Mesendoderm (in vitro differentiated cells): Measurements from ENCODE around the gene TRMT2A.

Experiments used
- DNase-seq: peaks from one replicate; pipeline ENCODE4 v3.0.0; 2013
- H2AK5ac ChIP-seq: 2 replicates; pipeline ENCODE4 v1.6.1; 2013; ENCODE audit warnings: low read length, inconsistent platforms
- H2BK120ac ChIP-seq: 2 replicates; pipeline ENCODE4 v1.6.1; 2013; ENCODE audit warnings: low read depth, mild to moderate bottlenecking, low read length, moderate library complexity, mixed read lengths
- H2BK15ac ChIP-seq: replicated peaks from 2 replicates; pipeline ENCODE4 v1.6.1; 2013; ENCODE audit warnings: low read depth, mild to moderate bottlenecking, moderate library complexity
- H2BK5ac ChIP-seq: 2 replicates; pipeline ENCODE4 v1.6.1; 2013; ENCODE audit warnings: low read length, inconsistent platforms
- H3K18ac ChIP-seq: 2 replicates; pipeline ENCODE4 v1.6.1; 2013; ENCODE audit warnings: mild to moderate bottlenecking, low read length, mixed read lengths
- H3K23ac ChIP-seq: one replicate; pipeline ENCODE4 v1.6.1; 2013; ENCODE audit warnings: low read length
- H3K27ac ChIP-seq: 2 replicates; pipeline ENCODE4 v1.5.1; 2013; ENCODE audit warnings: low read depth, mild to moderate bottlenecking, inconsistent platforms, low read length, moderate library complexity
- H3K27me3 ChIP-seq: 2 replicates; pipeline ENCODE4 v1.6.1; 2013; ENCODE audit warnings: low read length, control low read depth, mild to moderate bottlenecking, inconsistent platforms; ENCODE audit not compliant: insufficient read depth, poor library complexity
- H3K36me3 ChIP-seq: 2 replicates; pipeline ENCODE4 v1.6.1; 2013; ENCODE audit warnings: low read length, inconsistent platforms; ENCODE audit not compliant: control insufficient read depth, insufficient read depth
- H3K4ac ChIP-seq: one replicate; pipeline ENCODE4 v1.6.1; 2013; ENCODE audit warnings: low read depth, mild to moderate bottlenecking, low read length, moderate library complexity
- H3K4me1 ChIP-seq: 2 replicates; pipeline ENCODE4 v1.6.1; 2013; ENCODE audit warnings: low read depth, low read length, inconsistent platforms; ENCODE audit not compliant: control insufficient read depth
- H3K4me2 ChIP-seq: 2 replicates; pipeline ENCODE4 v1.6.1; 2013; ENCODE audit warnings: low read length
- H3K4me3 ChIP-seq: 2 replicates; pipeline ENCODE4 v1.5.1; 2013; ENCODE audit warnings: mild to moderate bottlenecking, low read length
- H3K56ac ChIP-seq: one replicate; pipeline ENCODE4 v1.6.1; 2013; ENCODE audit warnings: low read length
- H3K79me1 ChIP-seq: 2 replicates; pipeline ENCODE4 v1.6.1; 2013; ENCODE audit warnings: low read length, inconsistent platforms
- H3K79me2 ChIP-seq: 2 replicates; pipeline ENCODE4 v1.6.1; 2013; ENCODE audit warnings: mild to moderate bottlenecking, low read length; ENCODE audit not compliant: control insufficient read depth, insufficient read depth
- H3K9ac ChIP-seq: 2 replicates; pipeline ENCODE4 v1.6.1; 2013; ENCODE audit warnings: low read length, inconsistent platforms
- H4K5ac ChIP-seq: one replicate; pipeline ENCODE4 v1.6.1; 2013; ENCODE audit warnings: low read length
- H4K8ac ChIP-seq: one replicate; pipeline ENCODE4 v1.6.1; 2013; ENCODE audit warnings: low read depth, mild to moderate bottlenecking, control low read depth, low read length, moderate library complexity
- WGBS: extraction: QIAGEN DNeasy Blood & Tissue Kit; methylation state at CpG from one replicate; pipeline ENCODE4 v1.1.7; 2013; ENCODE audit warnings: low lambda C conversion rate, missing lambda C conversion rate; ENCODE audit not compliant: insufficient coverage; ENCODE audit errors: extremely low coverage; 5-methylcytosine and 5-hydroxymethylcytosine counted together

Gene TRMT2A

GRCh38 chr22:20127318-20127868, 10.4 kb upstream of the TRMT2A start:
- no peak overlapping the region for H3K18ac ChIP-seq
- no peak for DNase-seq
- H2BK5ac ChIP-seq, result no peak overlapping the region
- H3K27ac ChIP-seq, result no peak overlapping the region
- H3K9ac ChIP-seq, result no peak overlapping the region
- H3K36me3 ChIP-seq, result peaks cover 19% of the 10 kb centered on the region
- peaks cover 7% of the 10 kb centered on the region for H3K79me1 ChIP-seq
- no peak overlapping the region for H3K4me2 ChIP-seq
- H3K27me3 ChIP-seq, result no peaks in the 10 kb centered on the region
- H3K4me1 ChIP-seq, result no peaks in the 10 kb centered on the region
- no peak overlapping the region for H3K23ac ChIP-seq
- H2BK15ac ChIP-seq, result no peak overlapping the region
- H3K79me2 ChIP-seq, result peaks cover 15% of the 10 kb centered on the region
- no CpG with 5 or more reads among the region's 15 CpGs for WGBS
- H4K5ac ChIP-seq, result no peak overlapping the region
- H4K8ac ChIP-seq, result no peak overlapping the region
- H2BK120ac ChIP-seq, result no peak overlapping the region
- no peak overlapping the region for H2AK5ac ChIP-seq
- no peak overlapping the region for H3K4me3 ChIP-seq
- H3K4ac ChIP-seq, result no peak overlapping the region
- H3K56ac ChIP-seq, result no peak overlapping the region

- H3K4ac ChIP-seq, result no peak overlapping the region
- peaks cover 12% of the 10 kb centered on the region for H3K79me1 ChIP-seq
- no peak overlapping the region for H3K4me2 ChIP-seq
- no peak overlapping the region for H2BK5ac ChIP-seq
- H3K27me3 ChIP-seq, result no peaks in the 10 kb centered on the region
- H3K56ac ChIP-seq, result no peak overlapping the region
- H3K27ac ChIP-seq, result no peak overlapping the region
- H2AK5ac ChIP-seq, result no peak overlapping the region
- H3K4me1 ChIP-seq, result no peaks in the 10 kb centered on the region
- H3K36me3 ChIP-seq, result peaks cover 23% of the 10 kb centered on the region
- H2BK120ac ChIP-seq, result no peak overlapping the region
- H3K4me3 ChIP-seq, result no peak overlapping the region
- H3K18ac ChIP-seq, result no peak overlapping the region
- no peak for DNase-seq
- peaks cover 24% of the 10 kb centered on the region for H3K79me2 ChIP-seq
- WGBS, result no CpG with 5 or more reads among the region's 19 CpGs
- H2BK15ac ChIP-seq, result no peak overlapping the region
- H3K23ac ChIP-seq, result no peak overlapping the region
- H4K5ac ChIP-seq, result no peak overlapping the region
- no peak overlapping the region for H3K9ac ChIP-seq
- no peak overlapping the region for H4K8ac ChIP-seq
These were observed 9.4 kb upstream of the TRMT2A start for GRCh38 chr22:20126284-20127029.

GRCh38 chr22:20125201-20126174, 8.5 kb upstream of the TRMT2A start:
- Histone ChIP-seq H2BK15ac (no peak overlapping the region), H3K4me1 (no peaks in the 10 kb centered on the region), H3K36me3 (peaks cover 23% of the 10 kb centered on the region), H3K23ac (no peak overlapping the region), H2BK120ac (no peak overlapping the region), H4K8ac (no peak overlapping the region), H2BK5ac (no peak overlapping the region), H3K9ac (no peak overlapping the region), H3K4ac (no peak overlapping the region), H3K4me3 (no peak overlapping the region), H3K79me2 (peaks cover 33% of the 10 kb centered on the region), H3K79me1 (peaks cover 12% of the 10 kb centered on the region), H2AK5ac (no peak overlapping the region), H3K56ac (no peak overlapping the region), H3K27me3 (no peaks in the 10 kb centered on the region), H4K5ac (no peak overlapping the region), H3K4me2 (no peak overlapping the region), H3K27ac (no peak overlapping the region), H3K18ac (no peak overlapping the region)
- no peak for DNase-seq
- no CpG with 5 or more reads among the region's 32 CpGs for WGBS

GRCh38 chr22:20124083-20124787, 7.2 kb upstream of the TRMT2A start:
- Histone ChIP-seq H3K79me1 (peaks cover 16% of the 10 kb centered on the region), H3K4ac (no peak overlapping the region), H3K4me2 (no peak overlapping the region), H3K36me3 (peaks cover 31% of the 10 kb centered on the region), H4K8ac (no peak overlapping the region), H3K4me1 (no peaks in the 10 kb centered on the region), H3K18ac (no peak overlapping the region), H2AK5ac (no peak overlapping the region), H3K27ac (no peak overlapping the region), H4K5ac (no peak overlapping the region), H2BK15ac (no peak overlapping the region), H2BK120ac (no peak overlapping the region), H3K9ac (no peak overlapping the region), H3K27me3 (no peaks in the 10 kb centered on the region), H3K4me3 (no peak overlapping the region), H3K23ac (no peak overlapping the region), H2BK5ac (no peak overlapping the region), H3K56ac (no peak overlapping the region), H3K79me2 (peaks cover 45% of the 10 kb centered on the region)
- DNase-seq, result no peak
- WGBS, result no CpG with 5 or more reads among the region's 11 CpGs

- Histone ChIP-seq H2BK120ac (no peak overlapping the region), H2BK15ac (no peak overlapping the region), H3K27me3 (no peaks in the 10 kb centered on the region), H3K4me2 (no peak overlapping the region), H3K79me2 (peaks cover 52% of the 10 kb centered on the region), H3K4me1 (peaks cover 2% of the 10 kb centered on the region), H3K56ac (no peak overlapping the region), H4K5ac (no peak overlapping the region), H3K4me3 (no peak overlapping the region), H3K79me1 (peaks cover 18% of the 10 kb centered on the region), H3K18ac (no peak overlapping the region), H2BK5ac (no peak overlapping the region), H3K4ac (no peak overlapping the region), H3K9ac (no peak overlapping the region), H3K36me3 (peaks cover 31% of the 10 kb centered on the region), H4K8ac (no peak overlapping the region), H3K27ac (no peak overlapping the region), H3K23ac (no peak overlapping the region), H2AK5ac (no peak overlapping the region)
- WGBS, result no CpG with 5 or more reads among the region's 13 CpGs
- DNase-seq, result no peak
These were observed 6.5 kb upstream of the TRMT2A start for GRCh38 chr22:20123366-20124082.
